ENCODE data around the gene CD180.

Gene CD180

DNA sequence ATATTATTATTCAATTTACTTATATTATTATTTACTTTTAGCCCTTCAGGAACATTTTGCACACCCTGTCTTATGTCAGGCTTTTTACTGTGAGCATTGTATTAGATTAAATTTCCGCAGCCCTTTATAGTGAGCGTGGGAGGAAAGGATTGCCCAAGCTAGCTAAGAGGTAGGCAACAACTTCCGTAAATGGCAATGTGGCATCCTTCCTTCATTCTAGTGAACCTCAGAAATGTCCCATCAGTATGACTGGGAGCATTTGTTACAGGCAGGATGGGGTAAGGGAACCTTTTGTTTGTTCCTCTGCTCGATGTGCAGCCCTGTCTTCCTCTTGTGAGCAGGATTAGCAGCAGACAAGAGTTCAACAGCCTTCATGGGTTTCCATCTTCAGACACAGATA lies 6.2 kb upstream of the CD180 start:
- H3K36me3 ChIP-seq (ENCODE audit: low read depth), result no peaks in the 10 kb centered on the region
- TF ChIP-seq, protein P1, sequence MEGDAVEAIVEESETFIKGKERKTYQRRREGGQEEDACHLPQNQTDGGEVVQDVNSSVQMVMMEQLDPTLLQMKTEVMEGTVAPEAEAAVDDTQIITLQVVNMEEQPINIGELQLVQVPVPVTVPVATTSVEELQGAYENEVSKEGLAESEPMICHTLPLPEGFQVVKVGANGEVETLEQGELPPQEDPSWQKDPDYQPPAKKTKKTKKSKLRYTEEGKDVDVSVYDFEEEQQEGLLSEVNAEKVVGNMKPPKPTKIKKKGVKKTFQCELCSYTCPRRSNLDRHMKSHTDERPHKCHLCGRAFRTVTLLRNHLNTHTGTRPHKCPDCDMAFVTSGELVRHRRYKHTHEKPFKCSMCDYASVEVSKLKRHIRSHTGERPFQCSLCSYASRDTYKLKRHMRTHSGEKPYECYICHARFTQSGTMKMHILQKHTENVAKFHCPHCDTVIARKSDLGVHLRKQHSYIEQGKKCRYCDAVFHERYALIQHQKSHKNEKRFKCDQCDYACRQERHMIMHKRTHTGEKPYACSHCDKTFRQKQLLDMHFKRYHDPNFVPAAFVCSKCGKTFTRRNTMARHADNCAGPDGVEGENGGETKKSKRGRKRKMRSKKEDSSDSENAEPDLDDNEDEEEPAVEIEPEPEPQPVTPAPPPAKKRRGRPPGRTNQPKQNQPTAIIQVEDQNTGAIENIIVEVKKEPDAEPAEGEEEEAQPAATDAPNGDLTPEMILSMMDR (IDR thresholded peaks at IDR 0.05; ENCODE audit: poor library complexity, severe bottlenecking), result no peak
- H3K4me3 ChIP-seq (ENCODE audit: severe bottlenecking), result no peak overlapping the region
- peaks cover 3% of the 10 kb centered on the region for H3K9me3 ChIP-seq (ENCODE audit: severe bottlenecking)
- DNase-seq (ENCODE audit: low spot score), result no peak
- H3K27ac ChIP-seq (ENCODE audit: poor library complexity, severe bottlenecking), result no peak overlapping the region
- H3K27me3 ChIP-seq (ENCODE audit: insufficient read depth, poor library complexity, severe bottlenecking), result no peaks in the 10 kb centered on the region
- H3K4me1 ChIP-seq (ENCODE audit: insufficient read depth, poor library complexity, severe bottlenecking), result peaks cover 13% of the 10 kb centered on the region
- ATAC-seq (ENCODE audit: low read depth), result no peak

DNA sequence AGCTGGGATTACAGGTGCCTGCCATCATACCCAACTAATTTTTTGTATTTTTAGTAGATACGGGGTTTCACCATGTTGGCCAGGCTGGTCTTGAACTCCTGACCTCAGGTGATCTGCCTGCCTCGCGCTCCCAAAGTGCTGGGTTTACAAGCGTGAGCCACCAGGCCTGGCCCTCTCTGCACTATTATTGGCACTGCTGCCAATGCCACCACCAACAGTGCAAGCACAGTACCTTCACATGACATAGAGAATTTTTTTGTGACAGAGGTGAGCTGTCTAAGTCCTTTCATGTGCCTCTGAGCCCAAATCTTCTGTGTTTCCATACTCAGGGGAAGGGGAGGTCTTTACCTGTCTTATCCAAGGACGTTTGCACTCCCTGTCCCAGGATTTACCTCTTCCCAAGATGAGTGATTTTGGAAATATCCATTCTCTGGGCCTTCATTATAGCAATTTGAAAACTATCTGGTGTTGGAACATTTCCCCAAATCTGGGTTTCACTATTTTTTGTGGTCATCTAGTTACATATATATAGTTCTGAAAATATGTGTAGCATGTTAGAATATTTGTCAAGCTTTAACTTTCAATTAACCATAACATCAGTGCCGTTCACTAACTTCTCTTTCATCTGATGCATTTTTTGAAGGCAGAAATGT lies 5.4 kb upstream of the CD180 start:
- H3K36me3 ChIP-seq (ENCODE audit: low read depth), result no peaks in the 10 kb centered on the region
- H3K27ac ChIP-seq (ENCODE audit: poor library complexity, severe bottlenecking), result no peak overlapping the region
- H3K27me3 ChIP-seq (ENCODE audit: insufficient read depth, poor library complexity, severe bottlenecking), result no peaks in the 10 kb centered on the region
- no peak for ATAC-seq (ENCODE audit: low read depth)
- no peak overlapping the region for H3K4me3 ChIP-seq (ENCODE audit: severe bottlenecking)
- no peak for DNase-seq (ENCODE audit: low spot score)
- peaks cover 3% of the 10 kb centered on the region for H3K9me3 ChIP-seq (ENCODE audit: severe bottlenecking)
- TF ChIP-seq, protein P1 (IDR thresholded peaks at IDR 0.05; ENCODE audit: poor library complexity, severe bottlenecking), result no peak
- peaks cover 7% of the 10 kb centered on the region for H3K4me1 ChIP-seq (ENCODE audit: insufficient read depth, poor library complexity, severe bottlenecking)

DNA sequence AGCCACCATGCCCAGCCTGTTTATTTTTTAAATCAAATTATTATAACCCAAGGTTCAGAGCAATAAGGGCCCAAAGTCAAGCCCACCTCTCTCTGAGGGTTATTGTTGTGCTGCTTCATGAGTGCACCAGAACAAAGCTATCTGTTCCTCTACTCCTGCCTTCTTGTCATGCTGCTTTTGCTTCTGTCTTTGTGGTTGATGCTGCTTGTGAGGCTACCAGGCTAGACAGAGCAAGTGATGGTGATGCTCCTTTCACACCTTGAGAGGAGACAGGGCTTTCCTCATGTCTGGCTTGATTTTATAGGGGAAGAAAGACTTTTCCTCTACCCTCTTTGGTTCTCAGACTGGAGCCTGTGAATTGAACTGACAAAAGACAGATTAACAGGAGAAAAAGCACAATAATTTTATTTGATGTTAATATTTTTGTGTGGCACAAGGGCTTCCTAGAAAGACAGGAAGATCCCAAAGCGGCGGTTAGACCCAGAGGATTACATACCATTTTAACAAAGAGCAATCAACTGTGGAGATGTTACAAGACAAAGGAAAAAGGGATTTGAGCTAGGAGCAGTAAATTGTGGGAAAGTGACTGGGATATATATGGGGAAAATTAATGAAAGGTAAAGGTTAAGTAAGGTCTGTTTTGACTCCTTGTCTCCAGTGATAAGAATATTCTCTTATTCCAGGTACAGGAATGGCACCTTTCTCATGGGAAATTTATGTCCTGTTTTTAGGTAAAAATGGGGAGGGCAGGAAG lies 4.4 kb upstream of the CD180 start:
- no peaks in the 10 kb centered on the region for H3K4me1 ChIP-seq (ENCODE audit: insufficient read depth, poor library complexity, severe bottlenecking)
- H3K36me3 ChIP-seq (ENCODE audit: low read depth), result no peaks in the 10 kb centered on the region
- DNase-seq (ENCODE audit: low spot score), result no peak
- no peak for ATAC-seq (ENCODE audit: low read depth)
- TF ChIP-seq, protein P1 (IDR thresholded peaks at IDR 0.05; ENCODE audit: poor library complexity, severe bottlenecking), result no peak
- no peak overlapping the region for H3K27ac ChIP-seq (ENCODE audit: poor library complexity, severe bottlenecking)
- no peaks in the 10 kb centered on the region for H3K27me3 ChIP-seq (ENCODE audit: insufficient read depth, poor library complexity, severe bottlenecking)
- peaks cover 3% of the 10 kb centered on the region for H3K9me3 ChIP-seq (ENCODE audit: severe bottlenecking)
- H3K4me3 ChIP-seq (ENCODE audit: severe bottlenecking), result no peak overlapping the region

DNA sequence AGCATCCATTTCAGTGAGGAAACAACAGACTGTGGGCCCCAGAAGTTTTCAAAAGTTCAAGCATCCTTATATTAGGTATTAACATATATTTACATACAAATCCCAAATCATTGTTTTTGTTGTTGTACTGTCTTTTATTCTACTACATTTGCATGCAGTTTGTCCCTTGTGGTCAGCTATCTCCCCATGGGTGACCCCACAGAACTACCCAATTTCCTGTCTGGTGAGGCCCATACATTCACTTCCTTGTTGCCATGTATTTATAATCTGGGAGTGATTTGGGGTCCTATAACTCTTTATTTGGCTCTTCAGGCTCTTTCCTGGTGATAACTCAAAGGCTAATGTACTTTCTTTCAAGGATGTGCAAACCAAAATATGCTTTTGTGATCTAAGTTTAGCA lies 3.3 kb upstream of the CD180 start:
- DNase-seq (ENCODE audit: low spot score) (no peak), ATAC-seq (ENCODE audit: low read depth) (no peak)
- no peaks in the 10 kb centered on the region for H3K36me3 ChIP-seq (ENCODE audit: low read depth)
- H3K27ac ChIP-seq (ENCODE audit: poor library complexity, severe bottlenecking), result no peak overlapping the region
- H3K27me3 ChIP-seq (ENCODE audit: insufficient read depth, poor library complexity, severe bottlenecking), result no peaks in the 10 kb centered on the region
- TF ChIP-seq, protein P1 (IDR thresholded peaks at IDR 0.05; ENCODE audit: poor library complexity, severe bottlenecking), result no peak
- peaks cover 3% of the 10 kb centered on the region for H3K9me3 ChIP-seq (ENCODE audit: severe bottlenecking)
- H3K4me3 ChIP-seq (ENCODE audit: severe bottlenecking), result no peak overlapping the region
- no peaks in the 10 kb centered on the region for H3K4me1 ChIP-seq (ENCODE audit: insufficient read depth, poor library complexity, severe bottlenecking)

DNA sequence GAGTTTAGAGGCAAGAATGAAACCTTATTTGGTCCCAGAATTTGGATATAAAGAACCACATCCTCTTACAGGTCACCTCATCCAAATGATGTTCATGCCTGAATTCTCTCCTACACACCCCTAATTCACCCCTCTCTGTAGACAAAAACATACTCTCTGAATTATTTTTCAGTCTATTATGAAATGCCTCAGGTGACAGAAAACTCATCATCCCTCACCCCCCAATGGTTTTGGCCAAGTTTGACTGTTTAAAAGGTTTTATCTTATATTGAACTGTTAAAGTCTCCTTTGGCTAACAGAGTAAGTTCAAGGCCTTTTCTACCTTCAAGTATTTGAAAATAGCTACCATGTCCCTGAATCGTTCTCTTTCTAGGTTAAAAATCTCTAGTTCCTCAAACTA lies 2.3 kb upstream of the CD180 start:
- Histone ChIP-seq H3K4me1 (ENCODE audit: insufficient read depth, poor library complexity, severe bottlenecking) (no peaks in the 10 kb centered on the region), H3K36me3 (ENCODE audit: low read depth) (no peaks in the 10 kb centered on the region), H3K4me3 (ENCODE audit: severe bottlenecking) (no peak overlapping the region), H3K27ac (ENCODE audit: poor library complexity, severe bottlenecking) (no peak overlapping the region), H3K9me3 (ENCODE audit: severe bottlenecking) (peaks cover 3% of the 10 kb centered on the region), H3K27me3 (ENCODE audit: insufficient read depth, poor library complexity, severe bottlenecking) (no peaks in the 10 kb centered on the region)
- DNase-seq (ENCODE audit: low spot score), result no peak
- ATAC-seq (ENCODE audit: low read depth), result no peak
- TF ChIP-seq, protein P1 (IDR thresholded peaks at IDR 0.05; ENCODE audit: poor library complexity, severe bottlenecking), result no peak
